ENCODE measurements around the gene RNF208.
A peak's percentile ranks its signal among the peaks of the same experiment; 100 is the strongest.

The RNF208 gene

GRCh38 chr9:137218212-137218753 is 3.8 kb downstream of the RNF208 start:
- no peak overlapping the region for H3K4me3 ChIP-seq (ENCODE audit: low read depth, low read length)

DNA sequence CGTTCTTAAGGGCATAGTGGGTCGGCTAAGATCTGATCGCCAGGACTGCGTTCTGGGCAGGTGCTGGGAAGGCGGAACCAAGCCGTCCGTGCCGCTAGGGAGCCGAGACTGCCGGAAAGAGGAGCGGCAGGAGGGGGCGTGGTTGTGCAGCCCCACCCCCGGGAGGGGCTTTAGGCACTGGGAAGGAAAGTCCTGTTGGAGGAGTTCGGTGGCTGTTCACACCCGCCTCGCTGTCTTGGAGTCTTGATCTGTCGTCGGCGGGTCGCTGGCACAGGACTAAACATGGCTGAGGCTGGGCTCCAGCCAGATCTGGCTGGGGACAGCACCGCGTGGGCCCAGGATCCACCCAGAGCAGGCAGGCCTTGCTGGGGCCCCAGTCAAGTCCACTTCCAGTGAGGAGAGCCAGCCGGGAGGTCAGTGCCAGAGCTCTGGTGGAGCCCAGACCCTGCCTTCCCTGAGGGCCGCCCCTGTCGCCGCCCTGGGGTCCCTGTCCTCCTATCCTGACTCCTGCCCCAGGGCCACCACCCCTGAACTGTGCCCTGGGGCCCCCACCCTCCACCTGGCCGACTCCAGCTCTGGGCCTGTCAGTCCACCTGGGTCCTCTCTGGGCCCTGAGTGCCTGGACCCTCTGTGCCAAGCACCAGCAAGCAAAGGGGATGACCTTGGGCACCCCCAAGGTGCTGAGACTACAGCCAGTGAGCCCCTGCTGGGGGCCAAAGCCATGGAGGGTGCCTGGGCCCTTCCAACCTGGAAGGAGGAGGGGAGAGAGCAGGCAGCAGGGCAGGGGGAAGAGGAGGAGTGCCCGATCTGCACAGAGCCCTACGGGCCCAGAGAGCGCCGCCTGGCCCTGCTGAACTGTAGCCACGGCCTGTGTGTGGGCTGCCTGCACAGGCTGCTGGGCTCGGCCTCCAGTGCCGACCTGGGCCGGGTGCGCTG is 4.5 kb downstream of the RNF208 start:
- DNase-seq (ENCODE audit: low read depth) = no peak
- H3K4me3 ChIP-seq (ENCODE audit: low read depth, low read length) = no peak overlapping the region

More at GRCh38 chr9:137218212-137218753, 3.8 kb downstream of the RNF208 start:
- no peak for DNase-seq (ENCODE audit: low read depth)

GRCh38 chr9:137216188-137216965 is 5.7 kb downstream of the RNF208 start:
- DNase-seq (ENCODE audit: low read depth) = no peak

GRCh38 chr9:137215196-137215986 is 6.6 kb downstream of the RNF208 start:
- DNase-seq (ENCODE audit: low read depth) = no peak
- no peak overlapping the region for H3K4me3 ChIP-seq (ENCODE audit: low read depth, low read length)

More at GRCh38 chr9:137216188-137216965, 5.7 kb downstream of the RNF208 start:
- no peak overlapping the region for H3K4me3 ChIP-seq (ENCODE audit: low read depth, low read length)

DNA sequence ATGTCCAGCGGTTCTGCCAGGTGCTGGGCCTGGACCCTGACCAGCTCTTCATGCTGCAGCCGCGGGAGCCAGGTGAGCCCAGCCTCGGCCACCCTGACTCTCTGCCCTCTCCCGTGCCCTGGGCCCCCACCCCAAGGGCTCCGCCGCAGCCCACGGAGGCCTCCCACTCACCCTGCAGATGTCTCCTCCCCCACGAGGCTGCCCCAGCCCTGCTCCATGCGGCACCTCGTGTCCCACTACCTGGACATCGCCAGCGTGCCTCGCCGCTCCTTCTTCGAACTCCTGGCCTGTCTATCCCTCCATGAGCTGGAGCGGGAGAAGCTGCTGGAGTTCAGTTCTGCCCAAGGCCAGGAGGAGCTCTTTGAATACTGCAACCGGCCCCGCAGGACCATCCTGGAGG is 7.4 kb downstream of the RNF208 start:
- no peak overlapping the region for H3K4me3 ChIP-seq (ENCODE audit: low read depth, low read length)
- no peak for DNase-seq (ENCODE audit: low read depth)

DNA sequence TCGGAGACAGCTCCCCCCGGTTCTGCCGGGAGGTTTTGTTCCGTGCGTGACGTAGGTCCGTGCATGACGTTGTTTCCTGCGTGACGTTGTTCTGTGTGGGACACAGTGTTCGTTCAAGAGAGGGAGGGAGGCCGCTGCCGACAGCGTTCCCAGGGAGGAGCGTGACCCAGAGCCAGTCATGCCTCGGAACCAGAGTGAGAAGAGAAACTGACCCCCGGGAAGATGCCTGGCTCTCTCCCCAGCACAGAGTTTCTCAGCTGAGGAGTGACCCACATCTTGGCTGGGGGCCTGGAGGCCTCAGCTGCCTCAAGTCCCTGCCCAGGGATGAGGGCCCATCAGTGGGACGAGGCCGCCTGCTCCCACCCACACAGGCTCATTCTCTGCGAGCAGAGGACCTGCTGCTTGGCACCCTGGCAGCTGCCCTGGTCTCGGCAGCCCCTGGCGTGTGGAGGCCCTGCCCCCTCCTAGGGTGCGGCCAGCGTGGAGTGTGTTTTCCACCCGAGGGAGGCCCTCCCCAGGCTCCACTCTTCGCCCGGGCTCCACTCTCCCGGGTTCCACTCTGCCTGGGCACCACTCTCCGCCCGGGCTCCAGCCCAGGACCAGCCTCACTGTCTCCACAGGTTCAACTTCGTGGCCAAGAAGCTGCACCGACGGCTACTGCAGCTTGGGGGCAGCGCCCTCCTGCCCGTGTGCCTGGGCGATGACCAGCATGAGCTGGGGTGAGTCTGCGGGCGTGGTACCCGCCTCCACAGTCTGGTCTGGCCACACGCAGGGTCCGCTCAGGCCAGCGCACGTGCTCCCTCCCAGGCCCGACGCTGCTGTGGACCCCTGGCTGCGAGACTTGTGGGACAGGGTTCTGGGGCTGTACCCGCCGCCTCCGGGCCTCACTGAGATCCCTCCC is 8.6 kb downstream of the RNF208 start:
- no peak overlapping the region for H3K4me3 ChIP-seq (ENCODE audit: low read depth, low read length)
- no peak for DNase-seq (ENCODE audit: low read depth)

GRCh38 chr9:137212520-137212919 is 9.5 kb downstream of the RNF208 start:
- DNase-seq (ENCODE audit: low read depth) = no peak
- no peak overlapping the region for H3K4me3 ChIP-seq (ENCODE audit: low read depth, low read length)

DNA sequence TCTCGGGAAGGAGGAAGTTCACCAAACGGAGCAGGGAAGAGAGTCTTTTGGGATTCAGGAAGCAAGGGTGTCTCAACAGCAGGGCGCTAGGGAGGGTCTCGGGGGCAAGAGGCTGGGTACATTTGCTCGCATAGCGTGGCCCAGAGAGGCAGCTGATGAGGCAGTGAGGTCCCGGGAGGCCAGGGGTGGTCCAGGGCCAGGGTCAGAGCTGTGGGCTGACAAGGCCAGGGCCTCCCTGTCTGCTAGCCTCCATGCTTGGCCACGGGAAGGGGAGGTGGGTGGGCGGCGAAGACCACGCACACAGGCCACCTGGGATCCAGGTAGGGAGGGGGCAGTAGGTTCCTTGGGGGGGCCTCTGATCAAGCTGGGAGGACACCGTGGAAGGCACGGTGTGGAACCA is 10.5 kb downstream of the RNF208 start:
- DNase-seq (ENCODE audit: low read depth) = no peak
- H3K4me3 ChIP-seq (ENCODE audit: low read depth, low read length) = no peak overlapping the region

DNA sequence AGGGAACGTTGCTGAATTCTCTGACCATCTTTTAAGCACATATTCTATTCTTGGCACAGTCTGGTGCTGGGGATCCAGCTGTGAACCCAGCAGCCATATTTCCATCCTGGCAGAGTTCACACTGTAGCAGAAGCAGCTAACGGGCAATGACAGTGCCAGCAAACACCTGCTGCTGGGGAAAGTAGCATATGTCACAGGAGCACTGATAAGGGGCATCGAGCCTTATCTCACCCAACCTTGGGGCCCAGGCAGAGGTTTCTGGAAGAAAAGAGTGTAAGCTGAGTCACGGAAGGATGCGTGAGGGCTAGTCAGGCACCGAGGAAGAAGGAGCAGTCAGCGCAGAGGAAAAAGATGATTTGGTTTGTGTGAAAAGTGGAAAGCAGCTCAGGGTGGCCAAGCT is 15.4 kb downstream of the RNF208 start:
- peak overlapping the region; percentile 93 for H3K4me3 ChIP-seq (ENCODE audit: low read depth, low read length)
- DNase-seq (ENCODE audit: low read depth) = no peak

- H3K4me3 ChIP-seq (ENCODE audit: low read depth, low read length) = peak within 1 kb of the TSS; percentile 93
- DNase-seq (ENCODE audit: low read depth) = peak; percentile 32
Observed at GRCh38 chr9:137205126-137206069, 16.6 kb downstream of the RNF208 start, which contains the start of the genes NDOR1 and TMEM203. Gene NDOR1 (plus strand): TSS chr9:137205700. CDS start chr9:137205778, 78 bp downstream. Gene TMEM203 (minus strand): TSS chr9:137205648. CDS start chr9:137205414, 234 bp downstream.

DNA sequence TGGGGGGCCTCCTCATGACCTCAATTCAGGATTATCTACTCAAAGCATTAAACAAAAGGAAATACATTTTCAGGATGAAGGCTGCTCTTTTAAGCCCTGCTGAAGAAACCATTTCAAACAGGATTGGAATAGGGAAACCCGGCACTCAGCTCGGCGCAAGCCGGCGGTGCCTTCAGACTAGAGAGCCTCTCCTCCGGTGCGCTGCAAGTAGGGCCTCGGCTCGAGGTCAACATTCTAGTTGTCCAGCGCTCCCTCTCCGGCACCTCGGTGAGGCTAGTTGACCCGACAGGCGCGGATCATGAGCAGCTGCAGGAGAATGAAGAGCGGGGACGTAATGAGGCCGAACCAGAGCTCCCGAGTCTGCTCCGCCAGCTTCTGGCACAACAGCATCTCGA is 17.3 kb downstream of the RNF208 start:
- DNase-seq (ENCODE audit: low read depth) = no peak
- H3K4me3 ChIP-seq (ENCODE audit: low read depth, low read length) = peak overlapping the region; percentile 93

DNA sequence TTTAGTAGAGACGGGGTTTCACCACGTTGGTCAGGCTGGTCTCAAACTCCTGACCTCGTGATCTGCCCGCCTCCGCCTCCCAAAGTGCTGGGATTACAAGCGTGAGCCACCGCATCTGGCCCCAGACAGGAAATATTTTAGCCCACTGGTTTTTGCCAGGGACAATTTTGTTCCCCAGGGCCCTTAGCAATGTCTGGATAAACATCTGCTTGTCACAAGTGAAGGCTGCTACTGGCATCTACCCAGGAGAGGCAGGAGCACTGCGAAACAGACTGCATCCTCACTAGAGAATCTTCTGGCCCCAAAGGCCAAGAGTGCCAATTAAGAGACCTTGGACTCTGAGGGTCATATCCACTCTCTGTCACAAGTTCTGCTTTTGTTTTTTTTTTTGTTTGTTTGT is 19.1 kb downstream of the RNF208 start:
- no peak for DNase-seq (ENCODE audit: low read depth)
- H3K4me3 ChIP-seq (ENCODE audit: low read depth, low read length) = no peak overlapping the region

GRCh38 chr9:137201205-137201868 is 20.7 kb downstream of the RNF208 start:
- peak overlapping the region; percentile 73 for H3K4me3 ChIP-seq (ENCODE audit: low read depth, low read length)

DNA sequence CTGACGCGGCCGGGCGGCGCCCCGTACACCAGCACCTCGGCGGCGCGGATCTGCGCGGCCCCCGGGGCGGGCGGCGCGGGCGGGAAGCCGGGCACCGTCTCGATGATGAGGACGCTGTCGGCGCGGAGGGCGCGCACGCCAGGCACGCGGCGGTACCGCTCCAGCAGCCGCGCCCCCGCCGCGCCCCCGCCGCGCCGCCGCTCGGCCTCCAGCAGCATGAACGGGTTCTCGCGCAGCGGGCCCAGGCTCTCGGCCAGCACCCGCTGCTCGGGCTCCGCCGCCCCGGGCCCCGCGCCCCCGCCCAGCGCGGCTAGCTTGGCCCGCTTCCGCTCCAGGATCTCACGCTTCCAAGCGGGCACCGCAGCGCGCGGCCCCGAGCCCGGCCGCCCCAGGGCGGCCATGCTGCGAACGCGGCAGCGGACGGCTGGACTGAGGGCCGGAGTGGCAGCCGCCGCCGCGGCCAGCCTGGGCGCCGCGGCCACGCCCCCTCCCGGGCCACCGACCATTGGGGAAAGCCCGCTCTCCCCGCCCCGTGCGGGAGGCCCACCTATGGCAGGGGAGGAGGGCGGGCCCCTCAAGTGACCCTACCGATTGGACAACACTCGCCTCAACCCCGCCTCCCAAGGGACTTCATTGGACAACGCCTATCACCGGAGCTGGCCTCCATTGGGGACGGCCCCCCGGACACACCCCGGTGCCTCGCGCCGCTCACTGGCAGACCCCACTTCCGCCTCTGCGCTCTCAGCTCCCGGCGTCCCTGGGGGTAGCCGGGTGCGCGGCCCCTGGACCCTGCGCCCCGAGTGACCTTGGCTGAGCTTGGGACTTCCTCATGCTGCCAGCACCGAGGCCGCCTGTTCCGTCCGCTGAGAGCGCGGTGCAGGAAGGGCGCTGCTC is 21.5 kb downstream of the RNF208 start, which contains the start of gene TPRN:
Gene TPRN, minus strand, starts transcription at position 431 of the 894 bp plus-strand sequence. Its CDS starts 30 bp downstream, at position 401.
- DNase-seq (ENCODE audit: low read depth) = peak; percentile 99
- H3K4me3 ChIP-seq (ENCODE audit: low read depth, low read length) = peak within 1 kb of the TSS; percentile 73

More at GRCh38 chr9:137201205-137201868, 20.7 kb downstream of the RNF208 start:
- no peak for DNase-seq (ENCODE audit: low read depth)

DNA sequence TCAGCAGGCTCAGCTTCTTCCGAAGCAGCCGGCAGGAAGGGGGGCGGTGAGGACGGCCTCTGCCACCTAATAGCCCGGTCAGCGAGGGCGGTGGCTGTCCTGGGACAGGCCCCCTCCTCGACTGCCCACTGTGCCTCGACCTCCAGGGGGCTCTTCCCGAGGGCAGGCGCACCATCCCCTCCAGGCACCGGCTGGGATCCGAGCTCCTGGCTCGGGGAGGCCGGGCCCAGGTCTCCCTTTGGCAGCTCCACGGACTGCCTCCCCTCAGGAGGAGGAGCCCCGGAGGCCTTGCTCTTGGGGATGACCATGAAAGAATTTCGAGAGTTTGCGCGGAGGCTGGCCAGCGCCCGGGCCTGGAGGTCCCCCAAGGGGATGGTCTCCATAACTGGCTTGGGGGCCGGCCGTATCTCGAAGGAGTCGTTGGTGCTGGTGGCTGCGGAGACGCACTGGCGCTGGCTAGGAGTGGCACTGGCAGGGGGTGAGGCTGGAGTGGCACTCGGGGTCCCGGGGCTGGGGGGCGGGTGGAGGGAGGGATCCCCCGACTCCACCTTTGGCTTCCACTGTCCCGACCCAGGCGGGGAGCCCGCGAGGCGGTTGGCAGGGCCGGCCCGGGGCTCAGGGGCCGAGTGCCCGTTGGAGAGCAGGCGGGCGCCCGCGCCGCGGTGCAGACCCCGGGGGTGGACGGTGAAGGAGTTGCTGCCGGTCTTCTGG is 22.5 kb downstream of the RNF208 start:
- peak overlapping the region; percentile 50 for H3K4me3 ChIP-seq (ENCODE audit: low read depth, low read length)
- DNase-seq (ENCODE audit: low read depth) = no peak

Measured in skeletal muscle cell (primary cell).